GM23248 (cell line): ENCODE results near the gene HEBP2.

Source experiments
- EZH2 ChIP-seq: fragments of 200-600 bp; sonication (generic); IDR thresholded peaks from 2 replicates; pipeline ENCODE4 v1.6.1; 2018; ENCODE audit warnings: antibody characterized with exemption, mild to moderate bottlenecking; ENCODE audit not compliant: insufficient read depth, poor library complexity, severe bottlenecking
- EZH2phosphoT487 ChIP-seq: fragments of 200-600 bp; sonication (generic); IDR thresholded peaks from 2 replicates; pipeline ENCODE4 v1.6.1; 2018; ENCODE audit warnings: antibody characterized with exemption, moderate library complexity, mild to moderate bottlenecking, low read depth; ENCODE audit not compliant: insufficient read depth

DNA sequence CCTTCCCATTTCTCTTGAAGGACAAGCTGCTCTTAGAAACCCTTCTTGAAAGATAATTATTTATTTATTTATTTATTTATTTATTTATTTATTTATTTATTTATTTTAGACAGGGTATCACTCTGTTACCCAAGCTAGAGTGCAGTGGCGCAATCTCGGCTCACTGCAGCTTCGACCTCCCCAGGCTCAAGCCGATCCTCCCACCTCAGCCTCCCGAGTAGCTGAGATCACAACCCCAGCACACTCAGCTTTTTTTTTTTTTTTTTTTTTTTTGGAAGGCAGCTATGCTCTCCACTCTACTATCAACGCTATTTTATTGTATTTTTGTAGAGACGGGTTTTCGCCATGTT, 1.2 kb upstream of the HEBP2 start:
- TF ChIP-seq EZH2 (no peak), EZH2phosphoT487 (no peak)
